Measurements from ENCODE around the gene MOCOS. TPM values are rescaled to one million over a fixed set of nuclear protein-coding genes. Genes with fewer than 3 reads are reported as not detected.

MOCOS gene
- total and polyA plus RNA-seq, 2 of the 13 experiments (the other 11 are each of a cell fraction or from before 2014, with no cell fraction given), result 7.7 to 15.4 TPM

- intact Hi-C loops (cut with micrococcal nuclease; ENCODE audit: unreplicated experiment) (no loop called here), in situ Hi-C loops (cut with HindIII; ENCODE audit: extremely low pct_ligation_motif_present, low pct_unique_long_range_greater_than_20kb) (no loop called here)
- H3K4me2 ChIP-seq (ENCODE audit: low read depth, low read length), result no peak overlapping the region
- DNase-seq (ENCODE audit: low spot score), result no peak
- no peak overlapping the region for H3K9ac ChIP-seq (ENCODE audit: insufficient read depth, low read depth, low read length)
- POLR2A ChIA-PET, result no interaction called here
- peaks cover 0 to 23% of the 10 kb centered on the region in 2 experiments; a peak in 3 of 5 replicates for H3K36me3 ChIP-seq (replicated peaks in 1 of 2; ENCODE audit: control insufficient read depth in 1 of 2, insufficient read depth in 2 of 2, low read length in 2 of 2)
- no peak for ATAC-seq
- no peak for TF ChIP-seq KMT2B (CRISPR knock-in tag; IDR thresholded peaks at IDR 0.05)
- no peak for TF ChIP-seq ZNF75D (CRISPR knock-in tag; IDR thresholded peaks at IDR 0.05; ENCODE audit: borderline replicate concordance)
- no peak for TF ChIP-seq THRA (CRISPR knock-in tag; IDR thresholded peaks at IDR 0.05; ENCODE audit: borderline replicate concordance)
- no peak for TF ChIP-seq MED1 (CRISPR knock-in tag; IDR thresholded peaks at IDR 0.05)
- TF ChIP-seq ZNF839 (CRISPR knock-in tag; IDR thresholded peaks at IDR 0.05; ENCODE audit: borderline replicate concordance), result no peak
- no TSS peak for BruUV-seq (replicated peaks)
- WGBS (ENCODE audit: low lambda C conversion rate), result 96% methylated on average over 5 of the region's 5 CpGs
- CTCF ChIA-PET (ENCODE audit: low intra/inter-chr PET ratio, low total read pairs), result no interaction called here
- FAIRE-seq, result no peak
- H3K79me2 ChIP-seq (ENCODE audit: insufficient read depth, low read length), result no peaks in the 10 kb centered on the region
- H3K4me1 ChIP-seq (ENCODE audit: insufficient read depth, low read length), result no peaks in the 10 kb centered on the region
- H3K4me3 ChIP-seq (replicated peaks in 1 of 3; ENCODE audit: insufficient read depth in 1 of 3, low read depth in 2 of 3, low read length in 3 of 3), result no peak overlapping the region
- H3K27ac ChIP-seq (ENCODE audit: extremely low read length, insufficient read depth, low read length), result no peak overlapping the region
- H2AFZ ChIP-seq (ENCODE audit: low read length), result no peak overlapping the region
- no peaks in the 10 kb centered on the region for H3K9me3 ChIP-seq (ENCODE audit: low read length)
- no peaks in the 10 kb centered on the region for H3K27me3 ChIP-seq (ENCODE audit: control insufficient read depth in 1 of 2, insufficient read depth in 2 of 2, low read length in 2 of 2)
- no peaks in the 10 kb centered on the region for H4K20me1 ChIP-seq (ENCODE audit: insufficient read depth, low read length)
These were observed 77.7 kb downstream of the MOCOS start for GRCh38 chr18:36265015-36265414.

- Histone ChIP-seq H3K36me3 (replicated peaks in 1 of 2; ENCODE audit: control insufficient read depth in 1 of 2, insufficient read depth in 2 of 2, low read length in 2 of 2) (peaks cover 0 to 15% of the 10 kb centered on the region in 2 experiments; a peak in 3 of 5 replicates), H3K4me1 (ENCODE audit: insufficient read depth, low read length) (no peaks in the 10 kb centered on the region), H4K20me1 (ENCODE audit: insufficient read depth, low read length) (no peaks in the 10 kb centered on the region), H3K79me2 (ENCODE audit: insufficient read depth, low read length) (no peaks in the 10 kb centered on the region), H3K27ac (ENCODE audit: extremely low read length, insufficient read depth, low read length) (no peak overlapping the region), H3K4me2 (ENCODE audit: low read depth, low read length) (no peak overlapping the region), H3K9me3 (ENCODE audit: low read length) (no peaks in the 10 kb centered on the region), H3K4me3 (replicated peaks in 1 of 3; ENCODE audit: insufficient read depth in 1 of 3, low read depth in 2 of 3, low read length in 3 of 3) (no peak overlapping the region), H3K9ac (ENCODE audit: insufficient read depth, low read depth, low read length) (no peak overlapping the region), H2AFZ (ENCODE audit: low read length) (no peak overlapping the region), H3K27me3 (ENCODE audit: control insufficient read depth in 1 of 2, insufficient read depth in 2 of 2, low read length in 2 of 2) (no peaks in the 10 kb centered on the region)
- TF ChIP-seq ZNF781 (CRISPR knock-in tag; IDR thresholded peaks at IDR 0.05; ENCODE audit: borderline replicate concordance, not compliant biosample characterization), result no peak
- TF ChIP-seq ZFAT (CRISPR knock-in tag; conservative IDR thresholded peaks at IDR 0.05), result no peak
- no peak for TF ChIP-seq CCAR2 (optimal IDR thresholded peaks at IDR 0.05; ENCODE audit: low read depth, low read length)
- no peak for TF ChIP-seq RARG (CRISPR knock-in tag; IDR thresholded peaks at IDR 0.05; ENCODE audit: low read depth)
- TF ChIP-seq ZNF567 (CRISPR knock-in tag; IDR thresholded peaks at IDR 0.05; ENCODE audit: borderline replicate concordance), result no peak
- 100% methylated on average over 4 of the region's 4 CpGs for WGBS (ENCODE audit: low lambda C conversion rate)
- no peak for DNase-seq (ENCODE audit: low spot score)
- FAIRE-seq, result no peak
- BruUV-seq (replicated peaks), result no TSS peak
- intact Hi-C loops (cut with micrococcal nuclease; ENCODE audit: unreplicated experiment) (no loop called here), in situ Hi-C loops (cut with HindIII; ENCODE audit: extremely low pct_ligation_motif_present, low pct_unique_long_range_greater_than_20kb) (no loop called here)
- ChIA-PET POLR2A (no interaction called here), CTCF (ENCODE audit: low intra/inter-chr PET ratio, low total read pairs) (no interaction called here)
- ATAC-seq, result no peak
These were observed 81.9 kb downstream of the MOCOS start for GRCh38 chr18:36269157-36269556.
